Measurements from ENCODE around the gene GOLGA8G.
"Not testable (repeated sequence)": the region's sequence is repeated elsewhere in the genome, so short reads cannot be mapped to it uniquely, and the experiment has no call there.

GOLGA8G gene, protein sequence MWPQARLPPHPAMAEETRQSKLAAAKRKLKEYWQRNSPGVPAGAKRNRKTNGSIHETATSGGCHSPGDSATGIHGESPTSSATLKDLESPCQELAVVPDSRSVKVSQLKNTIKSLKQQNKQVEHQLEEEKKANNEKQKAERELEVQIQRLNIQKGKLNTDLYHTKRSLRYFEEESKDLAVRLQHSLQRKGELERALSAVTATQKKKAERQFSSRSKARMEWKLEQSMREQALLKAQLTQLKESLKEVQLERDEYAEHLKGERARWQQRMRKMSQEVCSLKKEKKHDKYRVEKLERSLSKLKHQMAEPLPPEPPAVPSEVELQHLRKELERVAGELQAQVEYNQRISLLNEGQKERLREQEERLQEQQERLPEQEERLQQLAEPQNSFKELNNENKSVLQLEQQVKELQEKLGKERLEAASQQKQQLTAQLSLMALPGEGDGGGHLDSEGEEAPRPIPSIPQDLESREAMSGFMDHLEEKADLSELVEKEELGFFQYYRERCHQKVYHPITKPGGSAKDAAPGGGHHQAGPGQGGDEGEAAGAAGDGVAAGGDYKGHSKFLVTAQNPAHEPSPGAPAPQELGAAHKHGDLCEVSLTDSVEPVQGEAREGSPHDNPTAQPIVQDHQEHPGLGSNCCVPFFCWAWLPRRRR

GRCh38 chr15:28532954-28533353, at the start of gene GOLGA8G:
GOLGA8G (minus strand) TSS chr15:28532971; CDS start chr15:28532909, 62 bp downstream.
- not testable (repeated sequence) for DNase-seq

GRCh38 chr15:28573351-28573750, 40.6 kb upstream of the GOLGA8G start:
- not testable (repeated sequence) for DNase-seq

- not testable (repeated sequence) for DNase-seq
Measured at GRCh38 chr15:28553268-28553667, 20.5 kb upstream of the GOLGA8G start, which contains the start of gene GOLGA6L25. GOLGA6L25 (plus strand) TSS chr15:28553568; CDS start chr15:28553629, 61 bp downstream.

DNA sequence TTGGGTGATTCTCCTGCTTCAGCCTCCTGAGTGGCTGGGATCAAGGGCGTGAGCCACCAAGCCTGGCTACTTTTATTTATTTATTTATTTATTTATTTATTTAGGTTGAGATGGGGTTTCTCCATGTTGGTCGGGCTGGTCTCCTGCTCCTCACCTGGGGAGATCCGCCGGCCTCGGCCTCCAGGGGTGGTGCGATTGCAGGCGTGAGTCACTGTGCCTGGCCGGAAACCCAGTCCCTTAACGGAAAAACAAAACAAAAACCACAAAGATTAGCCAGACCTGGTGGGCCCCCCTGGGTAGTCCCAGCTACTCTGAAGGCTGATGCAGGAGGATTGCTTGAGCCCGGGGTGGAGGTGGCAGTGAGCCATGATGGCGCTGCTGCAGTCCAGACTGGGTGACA, 17.6 kb downstream of the GOLGA8G start:
- DNase-seq: not testable (repeated sequence)

DNA sequence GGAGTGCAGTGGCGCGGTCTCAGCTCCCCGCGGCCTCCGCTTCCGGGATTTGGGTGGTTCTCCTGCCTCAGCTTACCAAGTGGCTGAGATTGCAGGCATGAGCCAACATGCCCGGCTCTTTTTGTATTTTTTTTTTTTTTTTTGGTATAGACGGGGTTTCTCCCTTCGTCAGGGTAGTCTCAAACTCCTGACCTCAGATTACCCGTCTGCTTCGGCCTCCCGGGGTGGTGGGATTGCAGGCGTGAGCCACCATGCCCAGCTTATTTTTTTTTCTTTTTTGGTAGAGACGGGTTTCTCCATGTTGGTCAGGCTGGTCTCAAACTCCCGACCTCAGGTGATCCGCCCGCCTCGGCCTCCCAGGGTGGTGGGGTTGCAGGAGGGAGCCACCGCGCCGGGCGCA, 18.6 kb downstream of the GOLGA8G start:
- DNase-seq: not testable (repeated sequence)

DNA sequence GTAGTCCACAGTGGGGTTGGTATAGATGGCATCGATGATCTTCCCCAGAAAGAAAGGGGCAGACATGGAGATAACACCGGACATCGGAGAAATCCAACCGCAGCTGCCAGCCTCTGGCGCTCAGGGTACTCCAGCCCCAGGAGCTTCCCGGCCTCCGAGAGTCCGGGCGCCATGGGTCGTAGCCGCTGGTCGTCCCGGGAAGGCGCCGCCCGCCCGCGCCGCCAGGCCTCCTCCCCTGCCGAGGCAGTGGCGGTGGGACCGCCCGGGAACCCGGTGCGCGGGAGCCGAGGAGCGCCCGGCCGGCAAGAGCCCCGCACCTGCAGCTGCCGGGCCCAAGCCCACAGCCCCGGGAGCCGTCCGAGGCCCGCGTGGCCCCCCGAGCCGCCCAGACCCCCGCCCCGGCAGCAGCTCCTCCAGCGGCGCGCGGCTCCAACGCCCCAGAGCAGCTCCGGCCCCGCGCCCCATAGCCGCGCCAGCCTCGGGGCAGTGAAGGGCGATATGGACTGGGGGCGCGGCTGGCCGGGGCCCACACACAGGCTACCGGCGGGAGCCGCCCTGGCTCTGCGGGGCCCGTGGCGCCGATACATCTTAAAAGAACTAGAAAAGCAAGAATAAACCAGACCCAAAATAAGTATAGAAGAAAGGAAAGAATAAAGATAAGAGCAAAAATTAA, 24.4 kb downstream of the GOLGA8G start:
- not testable (repeated sequence) for DNase-seq

GRCh38 chr15:28481340-28481739, 51.4 kb downstream of the GOLGA8G start:
- DNase-seq: not testable (repeated sequence)

Data from amniotic stem cell (primary cell).